DMS 273 (cell line): ENCODE data around the gene CACTIN.

Experiments used
- DNase-seq: peaks from one replicate; lab custom pipeline; 2025; ENCODE audit not compliant: unreplicated experiment; lab: John Stamatoyannopoulos, UW

Gene CACTIN

DNA sequence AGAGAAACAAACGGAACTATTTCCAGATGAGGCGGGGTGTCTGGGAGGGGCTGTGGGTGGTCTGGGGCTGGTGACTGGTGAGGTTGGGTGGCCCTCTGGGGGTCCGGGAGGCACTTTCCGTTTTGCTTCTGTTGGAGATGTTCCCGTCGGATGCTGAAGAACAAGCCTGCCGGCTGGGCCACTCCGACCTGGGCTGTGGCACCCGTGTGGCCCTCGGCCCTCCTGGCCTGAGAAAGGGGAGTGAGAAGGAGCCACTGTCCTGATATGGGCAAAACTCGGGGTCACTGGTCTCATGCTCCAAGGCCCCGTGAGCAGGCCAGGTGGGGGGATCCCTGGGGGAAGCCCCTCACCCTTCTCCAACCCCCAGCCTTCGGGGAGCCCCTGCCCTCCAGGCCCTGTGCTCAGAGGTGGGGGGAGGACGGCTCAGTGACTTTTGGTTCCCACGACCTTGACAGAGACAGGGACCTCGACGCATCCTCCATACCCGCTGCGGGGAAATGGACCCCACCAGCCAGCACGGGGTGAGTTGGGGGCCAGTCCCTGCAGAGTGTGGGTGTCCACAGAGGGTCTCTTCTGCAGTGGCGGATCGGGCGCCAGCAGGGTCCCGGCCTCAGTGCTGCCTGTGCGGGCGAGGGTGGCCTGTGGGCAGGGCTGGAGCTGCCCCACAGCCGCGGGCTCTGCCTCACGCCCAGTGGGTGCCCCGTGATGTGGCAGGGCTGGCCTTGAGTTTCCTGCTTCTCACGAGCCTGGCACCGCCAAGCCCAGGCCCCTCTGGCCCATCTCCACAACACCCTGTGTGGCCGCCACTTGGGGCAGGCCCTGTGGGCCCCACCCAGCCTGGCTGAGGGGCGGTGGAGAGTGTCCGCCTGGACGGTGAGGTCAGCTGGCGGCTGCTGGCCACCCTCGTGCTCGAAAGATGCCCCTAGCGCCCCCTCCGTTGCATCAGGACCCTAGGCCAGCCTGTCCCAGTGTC is 15.6 kb downstream of the CACTIN start:
- DNase-seq = no peak

DNA sequence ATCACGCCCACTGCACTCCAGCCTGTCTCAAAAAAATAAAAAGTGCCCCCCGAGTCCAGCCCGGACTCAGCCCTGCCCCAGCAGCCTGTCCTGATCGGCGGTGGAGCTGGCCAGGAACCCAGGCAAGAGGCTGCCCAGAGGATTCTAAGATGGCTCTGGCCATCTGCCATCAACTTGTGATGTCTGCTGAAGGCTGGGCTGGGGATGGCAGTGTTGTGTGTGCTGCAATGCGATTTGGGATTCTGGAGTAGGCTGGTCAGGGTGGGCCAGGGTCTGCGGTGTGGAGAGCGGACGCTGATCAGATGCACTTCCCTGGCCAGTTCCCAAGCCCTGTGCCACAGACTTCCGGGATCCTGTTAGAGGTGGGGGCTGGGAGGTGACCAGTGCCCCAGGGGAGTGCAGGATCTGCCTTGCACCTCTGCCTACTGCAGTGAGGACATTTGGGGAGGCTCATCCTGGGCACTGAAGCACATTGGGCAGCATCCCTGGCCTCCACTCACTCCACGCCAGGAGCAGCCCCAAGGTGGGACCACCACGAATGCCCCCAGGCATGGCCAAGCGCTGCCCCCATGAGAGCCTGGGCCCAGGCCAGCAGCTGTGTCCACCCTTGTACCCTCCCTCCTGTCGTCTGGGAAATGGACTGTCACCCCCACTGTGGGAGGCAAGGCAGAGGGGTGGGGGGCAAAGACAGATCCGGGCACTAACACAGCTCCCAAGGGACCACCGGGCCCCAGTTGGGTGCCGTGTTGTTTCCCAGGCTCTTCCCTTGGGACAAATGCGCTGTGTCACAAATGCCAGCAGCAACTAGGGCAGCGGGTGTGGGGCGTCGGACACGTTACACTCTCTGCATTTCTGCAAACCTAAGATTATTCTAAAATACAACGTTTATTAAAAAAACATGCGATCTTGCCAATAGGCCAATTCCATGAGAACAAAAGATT is 16.5 kb downstream of the CACTIN start:
- DNase-seq = peak; percentile 57

DNA sequence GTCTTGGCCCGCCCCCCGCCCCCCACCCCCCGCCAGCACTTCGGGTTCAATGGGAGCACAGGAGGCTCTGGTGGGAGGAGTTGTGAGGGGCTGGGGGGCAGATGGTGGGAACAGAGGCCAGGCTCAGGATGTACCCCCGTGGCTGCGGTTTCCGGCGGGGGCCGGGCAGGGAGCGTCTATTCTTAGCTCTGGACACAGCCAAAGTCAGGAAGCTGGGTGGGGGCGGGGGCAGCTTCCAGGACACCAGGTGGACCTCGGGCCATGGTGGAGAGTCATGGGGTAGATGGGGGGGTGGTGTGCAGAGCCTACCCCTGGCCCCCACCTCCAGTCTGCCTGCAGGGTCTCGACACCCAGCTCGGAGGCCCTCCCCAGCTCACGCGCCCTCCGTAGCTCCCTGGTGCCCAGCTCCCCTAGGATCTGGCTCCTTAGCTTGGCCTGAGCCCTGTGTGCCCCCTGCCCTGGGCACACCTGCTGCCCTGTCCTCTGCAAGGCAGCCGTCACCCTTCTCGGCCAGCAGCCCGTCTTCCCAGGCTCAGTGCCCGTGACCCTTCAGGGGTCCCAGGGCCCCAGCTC is 17.8 kb downstream of the CACTIN start:
- DNase-seq = no peak

DNA sequence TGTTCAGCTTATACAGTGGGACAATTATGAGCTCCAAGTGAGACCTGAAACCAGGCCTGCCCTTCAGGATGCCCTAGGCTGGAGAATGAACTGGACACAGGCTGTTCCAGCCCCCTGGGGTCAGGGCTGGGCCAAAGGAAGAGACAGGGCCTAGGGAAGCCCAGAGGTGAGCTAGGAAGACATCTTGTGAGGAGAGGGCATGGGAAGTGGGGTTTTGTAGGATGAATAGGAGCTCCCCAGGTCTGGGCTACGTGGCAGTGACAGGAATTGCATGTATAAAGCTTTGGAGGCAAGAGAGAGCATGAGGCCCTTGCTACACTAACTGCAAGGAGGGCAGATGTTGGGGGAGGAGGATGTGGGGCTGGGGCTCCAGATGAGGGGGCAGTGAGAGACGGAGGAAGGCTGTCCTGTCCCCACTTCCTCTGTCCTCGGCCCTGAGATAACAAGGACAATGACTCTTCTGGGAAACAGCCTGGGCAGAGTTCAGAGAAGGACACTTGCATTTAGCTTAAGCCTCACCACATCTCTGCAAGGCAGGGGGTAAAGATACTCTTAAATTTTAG is 18.4 kb downstream of the CACTIN start:
- DNase-seq = no peak

DNA sequence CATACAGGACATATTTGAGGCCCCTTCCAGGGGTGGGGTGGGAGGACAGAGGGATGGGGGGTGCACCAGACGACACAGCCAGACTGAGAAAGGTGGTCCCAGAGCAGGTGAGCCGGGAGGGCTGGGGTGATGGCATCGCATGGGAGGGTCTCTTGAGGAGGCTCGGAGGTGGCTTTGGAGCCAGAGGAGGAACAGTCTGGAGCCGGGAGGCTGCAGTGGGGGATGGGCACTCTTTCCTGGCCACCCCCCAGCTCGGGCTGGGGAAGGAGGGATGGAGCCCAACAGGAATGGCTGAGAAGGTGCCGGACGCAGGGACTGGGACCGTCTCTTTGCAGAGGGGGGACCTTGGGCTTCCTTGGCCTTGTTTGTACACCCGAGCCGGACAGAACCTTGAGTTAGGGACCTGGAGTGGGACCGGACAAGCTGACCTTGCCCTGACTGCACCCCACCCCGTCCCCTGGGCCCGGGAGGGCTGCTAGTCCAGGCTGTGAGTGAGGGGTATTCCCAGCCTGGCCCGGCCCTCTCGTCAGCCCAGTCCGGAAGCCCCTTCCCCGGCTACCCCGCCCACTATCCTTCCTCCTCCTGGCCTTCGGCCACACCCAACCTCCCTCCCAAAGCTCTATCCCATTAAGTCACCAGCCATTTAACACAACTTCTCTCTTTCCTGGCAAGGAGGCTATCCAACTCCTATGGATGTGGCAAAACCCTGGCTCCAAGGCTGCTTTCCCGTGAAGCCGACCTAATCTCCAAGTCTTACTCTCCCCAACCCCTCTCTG is 19.1 kb downstream of the CACTIN start:
- DNase-seq = peak; percentile 57

DNA sequence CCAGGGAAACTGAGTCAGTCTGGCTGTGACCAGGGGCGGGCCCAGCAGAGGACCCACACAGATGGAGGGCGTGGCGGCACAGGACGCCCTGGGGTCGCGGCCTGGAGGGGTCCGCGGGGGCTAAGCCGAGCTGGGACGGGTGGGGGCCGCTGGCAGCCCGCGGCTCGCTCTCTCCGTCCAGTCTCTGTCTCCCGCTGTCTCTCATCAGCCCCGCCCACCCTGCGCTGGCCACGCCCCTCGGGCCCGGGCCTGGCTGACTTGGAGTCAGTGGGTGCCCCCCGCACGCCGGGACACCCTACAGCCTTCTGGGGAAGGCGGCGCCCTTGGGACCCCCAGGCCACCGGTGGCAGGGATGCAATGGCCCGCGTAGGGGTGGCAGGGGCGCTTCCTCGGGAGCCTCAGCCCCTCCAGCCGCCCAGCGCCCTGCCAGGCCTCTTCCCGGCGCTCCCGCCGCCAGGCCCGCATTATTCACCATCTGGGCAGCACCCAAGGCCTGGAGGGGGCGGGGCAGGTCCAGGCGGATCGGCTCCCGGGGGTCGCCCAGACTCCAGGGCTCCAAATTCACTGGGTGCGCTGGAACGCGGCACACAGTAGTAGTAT is 19.8 kb downstream of the CACTIN start, which contains the start of gene TBXA2R:
Gene TBXA2R (minus strand): TSS at position 186 of the 600 bp plus-strand sequence. CDS start 6,241 bp downstream, outside the sequence.
- peak; percentile 83 for DNase-seq

DNA sequence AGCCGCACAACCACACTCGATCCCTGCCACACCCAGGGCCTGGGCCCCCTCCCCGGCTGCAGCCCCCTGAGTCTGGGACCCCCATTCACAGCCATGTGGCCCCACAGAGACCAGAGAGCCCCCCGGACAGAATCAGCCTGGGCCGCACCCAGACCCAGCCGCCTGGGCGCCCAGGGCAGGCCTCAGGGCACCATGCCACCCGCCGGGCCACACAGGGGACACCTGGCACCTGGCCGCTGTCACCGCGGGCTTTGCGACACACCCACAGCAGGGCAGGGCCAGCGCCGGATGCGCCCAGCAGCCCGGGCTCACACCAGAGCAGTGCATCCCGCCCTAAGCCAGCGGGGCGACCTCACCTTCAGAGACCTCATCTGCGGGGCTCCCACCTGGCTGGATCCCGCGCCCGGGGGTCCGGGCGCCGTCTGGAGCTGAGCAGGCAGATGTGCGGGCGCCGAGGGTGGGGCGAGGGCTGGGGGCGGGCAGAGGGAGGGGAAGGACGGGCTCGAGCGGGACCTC is 20.4 kb downstream of the CACTIN start:
- DNase-seq = no peak

DNA sequence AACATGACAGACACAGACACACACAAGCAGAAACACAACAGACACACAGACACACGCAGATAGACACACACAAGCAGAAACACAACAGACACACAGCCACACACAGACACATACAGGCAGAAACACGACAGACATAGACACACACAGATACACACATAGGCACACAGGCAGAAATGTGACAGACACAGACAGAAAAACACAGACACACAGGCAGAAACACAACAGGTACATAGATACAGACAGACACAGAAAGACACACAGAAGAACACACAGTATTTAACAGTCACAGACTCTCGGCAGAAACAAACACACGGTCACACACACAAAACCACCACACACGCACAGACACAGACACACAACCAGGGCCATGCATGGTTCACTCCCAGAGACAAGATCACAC is 20.8 kb downstream of the CACTIN start:
- DNase-seq = no peak

DNA sequence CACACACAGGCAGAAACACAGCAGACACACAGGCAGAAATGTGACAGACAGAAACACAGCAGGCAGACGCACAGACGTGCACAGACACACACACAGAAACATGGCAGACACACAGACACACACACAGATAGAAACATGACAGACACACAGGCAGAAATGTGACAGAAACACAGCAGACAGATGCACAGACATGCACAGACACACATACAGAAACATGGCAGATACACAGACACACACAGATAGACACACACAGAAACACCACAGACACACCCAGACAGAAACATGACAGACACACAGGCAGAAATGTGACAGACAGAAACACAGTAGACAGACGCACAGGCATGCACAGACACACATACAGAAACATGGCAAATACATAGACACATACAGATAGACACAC is 21.2 kb downstream of the CACTIN start:
- DNase-seq = no peak

DNA sequence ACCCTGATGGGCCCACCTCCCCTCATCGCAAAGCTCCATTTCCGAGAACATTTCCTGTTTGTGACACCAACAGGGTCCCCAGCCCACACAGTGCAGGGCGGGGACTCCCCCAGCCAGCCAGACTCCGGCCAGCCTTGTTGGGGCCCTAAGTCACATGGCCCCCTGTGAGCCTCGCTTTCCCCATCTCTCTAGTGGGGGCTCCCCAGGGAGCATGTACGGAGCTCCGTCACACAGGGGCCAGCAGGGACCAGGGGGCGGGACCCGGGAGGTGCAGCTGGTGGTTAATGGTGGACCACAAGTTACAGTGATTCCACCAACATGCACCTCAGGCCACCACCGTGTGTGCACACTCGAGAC is 21.6 kb downstream of the CACTIN start:
- no peak for DNase-seq

DNA sequence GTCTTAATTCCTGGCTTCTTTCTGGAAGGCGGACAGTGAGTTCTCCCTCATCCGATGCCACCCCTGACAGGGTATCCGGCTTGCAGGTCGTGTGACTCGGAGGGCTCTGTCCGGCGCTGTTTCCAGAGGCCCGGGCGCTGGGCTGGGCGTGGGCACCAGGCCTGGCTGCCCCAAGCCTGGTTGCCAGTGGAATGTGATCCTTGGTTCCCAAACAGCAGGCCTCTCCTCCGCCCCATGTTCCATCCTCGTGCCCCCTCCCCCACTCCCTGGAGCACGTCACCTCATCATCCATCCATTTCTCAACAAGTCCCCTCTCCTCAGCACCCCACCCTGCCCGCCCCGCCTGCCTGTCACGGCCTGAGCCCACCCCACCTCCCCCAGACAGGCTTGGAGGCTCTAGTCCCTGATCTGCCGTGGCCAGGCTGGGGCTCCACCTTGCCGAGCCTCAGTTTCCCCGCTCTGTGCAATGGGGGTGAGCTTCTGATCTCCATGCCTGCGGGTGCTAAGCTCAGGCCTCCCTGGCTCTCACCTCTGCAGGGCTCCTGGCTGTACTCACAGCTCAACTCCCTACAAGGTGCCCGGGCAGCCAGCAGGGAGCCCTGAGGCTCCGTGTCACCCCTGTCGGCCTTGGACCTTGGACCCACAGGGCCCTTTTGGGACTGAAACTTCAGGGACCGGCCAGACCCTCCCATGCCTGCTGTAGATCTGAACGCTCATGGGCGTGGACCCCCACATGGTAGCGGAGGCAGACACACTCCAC is 22.2 kb downstream of the CACTIN start:
- no peak for DNase-seq

DNA sequence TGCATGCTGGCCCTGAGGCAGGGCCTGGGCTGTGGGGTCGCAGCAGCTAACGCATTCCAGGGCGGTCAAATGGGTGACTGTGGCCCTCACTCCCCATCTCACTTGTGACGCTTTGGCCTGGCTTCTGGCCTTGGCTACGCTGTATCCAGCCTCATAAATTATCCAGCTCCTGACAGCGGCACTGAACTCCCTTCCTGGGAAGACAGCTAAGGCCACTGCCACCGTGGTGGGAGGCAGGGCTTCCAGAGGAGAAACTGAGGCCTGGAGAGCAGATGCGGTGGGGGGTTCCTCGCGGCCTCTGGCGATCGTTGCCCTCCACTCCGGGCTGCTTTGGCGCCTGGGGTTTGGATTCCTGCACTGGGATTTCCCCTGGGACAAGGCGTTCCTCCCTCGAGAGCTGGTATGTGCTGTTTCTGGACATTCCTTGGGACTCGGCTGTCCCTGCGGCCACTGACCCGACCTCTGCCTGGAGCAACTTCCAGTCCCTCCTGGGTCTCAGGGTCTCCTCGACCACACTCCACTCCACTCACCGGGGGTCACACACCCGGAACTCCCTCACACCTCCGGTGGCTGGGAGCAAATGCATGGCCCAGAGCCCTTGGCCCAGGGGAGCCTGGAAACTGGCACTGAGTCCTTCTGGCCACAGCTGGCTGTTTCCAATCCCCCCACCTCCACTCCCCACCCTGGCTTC is 23.3 kb downstream of the CACTIN start:
- DNase-seq = peak; percentile 44

DNA sequence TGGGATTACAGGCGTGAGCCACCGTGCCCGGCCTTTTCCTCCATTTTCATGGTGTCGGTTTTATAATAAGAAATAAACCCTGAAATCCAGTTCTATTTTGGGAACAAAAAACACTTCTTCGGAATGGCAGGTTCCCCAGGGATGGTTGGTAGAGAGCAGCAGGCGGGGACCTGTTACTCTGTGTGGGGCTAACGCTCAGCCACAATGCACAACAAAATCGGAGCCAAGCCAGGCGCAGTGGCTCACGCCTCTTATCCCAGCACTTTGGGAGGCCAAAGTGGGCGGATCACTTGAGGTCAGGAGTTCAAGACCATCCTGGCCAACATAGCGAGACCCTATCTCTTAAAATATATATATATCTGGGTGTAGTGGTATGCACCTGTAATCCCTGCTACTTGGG is 25.6 kb downstream of the CACTIN start:
- no peak for DNase-seq

DNA sequence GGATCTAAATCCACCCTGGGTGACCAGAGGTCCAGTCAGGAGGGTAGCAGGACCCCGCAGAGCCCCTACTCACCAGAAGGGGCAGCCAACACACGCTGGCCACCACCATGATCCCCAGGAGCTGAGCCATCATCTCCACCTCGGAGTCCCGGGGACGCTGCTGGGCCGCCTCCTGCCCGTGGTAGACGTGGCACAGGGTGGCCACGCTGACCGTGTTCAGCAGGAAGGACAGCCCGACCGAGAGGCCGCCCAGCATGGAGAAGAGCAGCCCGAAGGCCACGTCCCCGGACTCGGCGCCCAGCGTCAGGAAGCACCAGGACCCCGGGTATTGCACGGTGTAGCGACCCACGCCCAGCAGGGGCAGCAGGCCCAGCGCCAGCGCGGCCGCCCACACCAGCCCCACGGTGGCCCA is 26.8 kb downstream of the CACTIN start:
- no peak for DNase-seq

DNA sequence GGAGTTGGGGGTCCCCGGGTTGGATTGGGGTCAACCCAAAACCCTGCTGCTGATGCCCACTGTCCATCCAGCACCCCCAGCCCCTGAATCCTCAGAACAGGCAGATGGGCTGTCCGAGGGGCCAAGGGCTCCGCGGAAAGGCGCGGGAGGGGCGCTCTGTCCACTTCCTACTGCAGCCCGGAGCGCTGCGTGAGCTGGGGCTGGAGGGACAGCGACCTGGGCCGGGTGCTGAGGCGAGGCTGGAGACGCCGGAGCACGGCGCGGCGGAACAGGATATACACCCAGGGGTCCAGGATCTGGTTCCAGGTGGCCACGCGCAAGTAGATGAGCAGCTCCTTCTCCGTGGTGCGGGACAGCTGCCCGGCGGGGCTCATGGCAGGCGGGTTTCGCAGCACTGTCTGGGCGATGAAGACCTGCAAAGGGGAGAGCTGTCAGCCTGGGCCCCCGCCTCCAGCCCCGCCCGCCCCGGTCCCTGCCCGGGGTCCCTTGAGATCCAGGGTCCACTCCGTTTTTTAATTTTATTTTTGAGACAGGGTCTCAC is 31.0 kb downstream of the CACTIN start:
- no peak for DNase-seq

DNA sequence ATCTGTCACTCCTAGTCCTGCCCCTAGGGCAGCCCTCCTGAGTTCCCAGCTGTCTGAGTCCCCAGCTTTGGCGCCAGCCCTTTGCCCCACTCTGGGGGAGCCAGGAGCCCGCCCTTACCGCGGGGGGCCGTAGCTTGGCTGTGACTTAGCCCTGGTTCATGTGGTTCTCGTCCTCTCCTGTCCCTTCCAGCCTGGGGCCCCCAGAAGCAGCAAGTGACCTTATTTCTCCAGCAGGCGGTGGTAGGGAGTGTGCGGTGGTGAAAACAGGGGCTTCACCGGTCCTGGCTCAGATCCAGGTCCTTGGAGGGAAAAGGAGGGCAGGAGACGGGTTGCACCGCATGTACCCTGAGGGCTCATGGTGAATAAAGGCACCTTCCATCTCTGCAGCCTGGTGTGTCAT is 33.4 kb downstream of the CACTIN start:
- DNase-seq = no peak

DNA sequence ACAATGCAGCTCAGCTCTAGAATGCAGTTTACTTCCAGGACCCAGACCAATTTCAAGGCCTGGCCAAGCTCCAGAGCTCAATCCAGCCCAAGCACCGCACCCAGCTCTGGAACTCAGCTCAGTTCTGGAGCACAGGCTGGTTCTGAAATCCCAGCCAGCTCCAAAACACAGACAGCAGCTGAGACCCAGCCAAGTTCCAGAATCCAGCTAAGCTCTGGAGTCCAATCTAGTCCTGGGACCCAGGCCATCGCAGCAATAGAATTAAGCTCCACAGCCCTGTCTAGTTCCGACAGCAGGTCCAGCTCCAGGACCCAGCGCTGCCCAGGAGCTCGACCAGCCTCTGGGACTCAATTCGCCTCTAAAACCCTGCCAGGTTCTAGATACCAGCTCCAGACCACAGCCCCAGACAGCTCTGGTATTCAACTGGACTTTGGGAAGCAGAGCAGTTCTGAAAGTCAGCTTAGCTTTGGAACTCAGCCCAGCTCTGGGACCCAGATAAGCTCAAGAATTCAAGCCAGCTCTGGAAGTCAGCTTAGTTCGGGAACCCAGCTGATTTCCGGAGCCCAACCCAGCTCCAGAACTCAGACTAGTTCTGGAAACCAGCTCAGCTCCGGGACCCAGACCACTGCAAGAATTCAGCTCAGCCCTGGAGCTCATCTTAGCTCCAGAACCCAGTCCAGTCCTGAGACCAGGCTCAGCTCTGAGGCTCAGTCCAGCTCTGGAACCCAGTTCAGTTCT is 34.5 kb downstream of the CACTIN start:
- DNase-seq = no peak
